ENCODE results near the gene TRAPPC2L.

- TF ChIP-seq SPI1 (IDR thresholded peaks at IDR 0.05; ENCODE audit: borderline replicate concordance, low read depth) (no peak), CTCF (IDR thresholded peaks at IDR 0.05; ENCODE audit: insufficient read depth, low read length) (no peak), REST (IDR thresholded peaks at IDR 0.05; ENCODE audit: insufficient replicate concordance, low read depth) (no peak), GABPA (IDR thresholded peaks at IDR 0.05; ENCODE audit: low read depth) (no peak)
Observed at GRCh38 chr16:88835818-88836217, 21.1 kb upstream of the TRAPPC2L start.

All from HL-60 (cell line).